HG03139 (cell line): Measurements from ENCODE around the gene RB1.
"Not testable (repeated sequence)": the region's sequence is repeated elsewhere in the genome, so short reads cannot be mapped to it uniquely, and the experiment has no call there.

Source experiments
- ATAC-seq: cut with Tn5 transposase; IDR thresholded peaks from one replicate; pipeline ENCODE4 v1.9.1; 2021; ENCODE audit not compliant: unreplicated experiment

RB1 gene

DNA sequence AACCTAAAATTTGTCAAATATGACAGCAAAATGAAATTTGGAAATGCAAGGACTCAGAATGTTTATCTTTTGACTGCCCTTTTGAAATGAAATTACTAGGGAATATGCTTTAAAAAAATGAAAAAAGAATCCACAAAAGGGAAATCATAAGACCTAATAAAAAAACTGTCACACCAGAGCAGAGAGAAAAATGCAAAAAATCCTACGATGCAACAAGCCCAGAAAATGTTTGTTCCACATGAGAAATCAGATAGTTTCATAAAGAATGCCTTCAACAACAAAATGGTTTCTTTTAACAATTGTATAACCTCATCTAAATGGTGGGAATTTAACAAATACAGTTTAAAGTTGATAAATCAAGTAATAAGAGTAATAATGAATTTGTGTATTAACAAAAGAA lies 101.4 kb downstream of the RB1 start:
- ATAC-seq: no peak

DNA sequence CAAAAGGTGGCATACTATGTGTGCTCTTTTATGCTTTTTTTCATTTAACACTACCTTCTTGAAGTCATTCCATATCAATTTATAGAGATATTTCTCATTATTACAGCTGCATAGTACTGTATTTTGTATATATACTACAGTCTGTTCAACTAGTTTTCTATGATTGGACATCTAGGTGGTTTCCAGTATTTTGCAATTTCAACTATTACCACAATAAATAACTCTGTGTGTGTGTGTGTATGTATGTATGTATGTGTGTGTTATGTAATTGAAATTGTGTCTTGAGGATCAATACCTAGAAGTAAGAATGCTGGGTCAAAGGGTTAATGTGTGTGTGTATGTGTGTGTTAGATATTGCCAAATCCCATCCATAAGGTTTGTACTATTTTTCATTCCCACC lies 102.3 kb downstream of the RB1 start:
- ATAC-seq: no peak

DNA sequence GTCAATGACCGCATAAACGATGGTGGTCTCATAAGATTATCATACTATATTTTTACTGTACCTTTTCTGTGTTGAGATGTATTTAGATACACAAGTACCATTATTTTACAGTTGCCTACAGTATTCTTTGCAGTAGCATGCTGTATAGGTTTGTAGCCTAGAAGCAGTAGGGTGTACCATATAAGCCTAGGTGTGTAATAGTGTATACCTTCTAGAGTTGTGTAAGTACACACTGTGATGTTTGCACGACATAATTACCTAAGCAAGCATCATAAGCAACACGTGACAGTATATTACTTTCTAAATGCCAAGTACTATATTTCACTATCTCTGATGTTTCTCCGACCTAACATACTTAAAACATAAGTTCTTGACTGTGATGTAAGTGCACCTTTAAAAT lies 106.6 kb downstream of the RB1 start:
- no peak for ATAC-seq

DNA sequence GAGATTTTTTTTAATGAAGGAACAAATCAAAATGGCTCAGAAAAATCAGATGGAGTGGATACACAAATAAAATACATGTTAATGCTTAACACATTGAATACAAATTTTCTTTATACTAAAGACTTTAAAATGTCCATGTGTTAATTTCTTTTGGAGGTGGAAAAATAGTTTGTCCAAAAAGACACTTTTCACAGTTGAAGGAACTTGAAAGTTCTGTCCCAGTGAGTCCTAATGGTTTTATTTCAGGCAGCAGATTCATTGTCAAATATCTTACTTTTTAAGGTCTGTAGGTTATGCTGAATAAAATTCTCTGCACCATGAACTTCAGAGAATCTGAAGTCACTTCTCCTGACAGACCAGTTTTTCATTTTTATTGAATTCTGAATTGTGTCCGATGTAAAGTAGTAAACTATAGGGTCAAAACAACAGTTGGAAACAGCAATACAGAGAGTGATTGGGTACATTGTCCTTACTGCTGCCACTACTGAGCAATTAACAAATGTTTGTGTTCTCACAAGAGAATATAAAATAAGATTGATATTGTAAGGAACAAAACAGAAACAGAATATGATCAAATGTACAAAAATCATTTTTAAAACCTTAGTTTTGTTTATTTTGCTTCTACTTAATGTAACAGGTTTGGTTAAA lies 107.7 kb downstream of the RB1 start:
- ATAC-seq: no peak

DNA sequence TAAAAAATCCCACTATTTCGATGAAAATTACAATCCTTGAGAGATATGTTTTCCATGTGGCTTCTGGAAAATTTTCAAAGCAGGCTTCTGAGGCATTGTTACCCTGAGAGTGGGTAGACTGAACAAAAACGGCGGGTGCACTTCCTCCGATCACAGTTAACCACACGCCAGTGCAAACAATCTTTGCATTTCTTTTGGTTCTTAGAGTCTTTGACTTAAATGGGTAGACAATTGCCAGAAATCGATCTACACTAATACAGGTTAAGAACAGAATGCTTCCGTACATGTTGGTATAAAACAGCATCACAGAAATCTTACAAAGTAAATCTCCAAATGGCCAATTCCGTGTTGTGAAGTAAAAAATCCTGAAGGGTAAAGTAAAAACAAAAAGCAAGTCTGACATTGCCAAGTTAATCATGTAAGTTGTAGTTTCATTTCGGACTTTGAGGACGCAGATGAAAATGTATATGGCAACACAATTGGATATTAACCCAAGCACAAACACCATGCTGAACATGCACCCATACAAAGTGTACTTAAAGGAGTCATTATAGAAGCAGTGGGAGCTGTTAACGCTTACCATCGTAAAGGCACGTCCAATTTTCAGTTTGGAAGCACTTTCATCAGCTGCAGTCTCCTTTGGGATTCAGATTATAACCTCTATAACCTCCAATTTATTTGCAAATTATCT lies 108.4 kb downstream of the RB1 start:
- ATAC-seq: no peak

DNA sequence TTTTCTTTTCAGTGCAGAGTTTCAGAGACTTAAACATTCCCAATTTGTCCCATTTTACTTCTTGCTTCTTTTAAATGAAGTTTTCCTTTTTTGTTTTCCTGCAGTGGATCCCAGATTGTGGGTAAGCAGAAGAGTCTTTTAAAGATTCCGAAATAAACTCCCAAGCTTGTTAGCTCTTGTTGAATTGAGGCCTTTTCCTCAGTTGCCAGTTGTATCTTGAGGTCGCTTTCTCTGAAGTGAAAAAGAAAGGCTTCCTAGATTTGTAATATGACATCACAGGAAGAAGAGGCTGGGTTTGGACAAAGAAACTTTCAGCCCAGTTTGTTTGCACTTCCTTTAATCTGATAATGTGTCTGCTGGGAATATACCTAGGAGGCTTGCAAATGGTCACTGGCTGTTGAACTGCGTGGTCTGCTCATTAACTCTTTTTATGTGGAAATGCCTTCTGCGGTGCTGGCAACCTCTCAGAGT lies 109.4 kb downstream of the RB1 start, which contains the start of gene LPAR6:
Gene LPAR6 (minus strand): TSS at position 233 of the 471 bp plus-strand sequence. CDS start 690 bp downstream, outside the sequence.
- ATAC-seq: no peak

DNA sequence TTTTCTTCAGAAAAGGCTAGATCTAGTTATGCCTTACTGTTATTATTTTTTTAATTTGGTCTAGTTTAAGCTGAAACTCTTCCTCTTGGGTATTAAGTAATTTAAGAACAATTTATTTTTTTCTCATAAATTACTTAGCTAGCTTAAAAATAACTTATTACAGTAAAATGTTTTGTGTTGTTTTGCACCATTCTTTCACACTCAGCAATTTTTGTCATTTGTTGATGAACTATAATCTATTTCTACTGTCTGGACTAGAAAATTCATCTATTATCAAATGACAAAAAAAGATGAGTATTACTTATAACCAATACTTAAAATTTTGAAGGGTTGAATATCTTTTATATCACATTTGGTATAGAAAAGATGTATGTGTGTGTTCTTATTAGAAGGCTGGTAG lies 111.0 kb downstream of the RB1 start:
- ATAC-seq: no peak

DNA sequence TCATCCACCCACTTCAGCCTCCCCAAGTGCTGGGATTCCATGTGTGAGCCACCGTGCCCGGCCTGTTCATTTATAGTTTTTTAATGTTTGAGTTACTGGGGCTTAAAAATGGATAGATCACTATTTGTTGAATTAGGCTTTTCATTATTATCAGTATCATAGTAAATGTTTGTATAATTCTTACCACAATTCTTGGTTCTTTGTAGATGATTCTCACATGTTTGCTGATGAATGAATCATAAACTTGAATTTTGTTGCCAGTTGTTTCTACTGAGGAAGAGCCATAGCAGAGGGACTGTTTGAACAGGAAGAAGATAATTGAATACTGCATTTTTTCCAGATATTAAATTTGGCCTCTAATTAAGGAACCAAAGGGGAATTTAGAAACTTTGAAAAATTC lies 112.0 kb downstream of the RB1 start:
- no peak for ATAC-seq

DNA sequence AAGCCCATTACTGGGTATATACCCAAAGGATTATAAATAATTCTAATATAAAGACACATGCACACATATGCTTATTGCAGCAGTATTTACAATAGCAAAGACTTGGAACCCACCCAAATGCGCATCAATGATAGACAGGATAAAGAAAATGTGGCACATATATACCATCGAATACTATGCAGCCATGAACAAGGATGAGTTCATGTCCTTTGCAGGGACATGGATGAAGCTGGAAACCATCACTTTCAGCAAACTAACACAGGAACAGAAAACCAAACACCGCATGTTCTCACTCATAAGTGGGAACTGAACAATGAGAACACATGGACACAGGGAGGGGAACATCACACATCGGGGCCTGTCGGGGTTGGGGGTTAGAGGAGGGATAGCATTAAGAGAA lies 118.5 kb downstream of the RB1 start:
- ATAC-seq: not testable (repeated sequence)

DNA sequence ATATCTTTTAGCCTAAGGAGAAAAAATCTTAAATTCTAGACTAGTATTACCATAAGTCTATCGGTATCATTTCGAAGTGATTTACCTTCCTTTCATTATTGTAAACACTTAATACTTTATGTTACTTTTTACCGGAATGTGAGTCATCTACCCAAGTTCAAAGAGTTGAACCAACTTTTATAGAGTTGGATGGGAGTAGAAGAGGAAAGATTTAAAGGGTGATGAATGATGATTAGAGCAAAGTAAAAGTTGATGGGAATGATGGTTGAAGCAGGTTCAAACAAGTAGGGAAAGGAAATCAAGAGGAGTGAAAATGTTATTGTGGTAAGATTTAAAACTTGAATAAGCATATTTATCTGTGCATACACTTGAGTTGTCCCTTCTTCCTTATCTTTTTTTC lies 120.7 kb downstream of the RB1 start:
- no peak for ATAC-seq

DNA sequence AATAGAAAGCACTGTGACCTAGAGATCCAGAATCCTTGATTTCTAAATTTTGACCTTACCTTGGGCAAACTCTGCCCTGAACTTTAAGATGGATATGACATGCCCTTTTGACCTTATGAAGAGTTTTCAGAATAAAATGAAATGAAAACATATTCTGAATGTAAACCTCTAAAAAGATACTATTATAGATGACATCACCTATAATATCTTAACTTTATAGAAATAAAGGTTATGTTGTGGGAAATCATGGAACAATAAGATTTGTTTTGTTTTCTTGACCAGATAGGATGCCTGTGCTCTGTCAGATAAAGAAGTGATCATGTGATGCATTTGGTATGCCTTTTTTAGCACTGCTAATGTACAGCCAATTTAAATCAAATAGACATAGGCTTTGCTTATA lies 122.5 kb downstream of the RB1 start:
- no peak for ATAC-seq

DNA sequence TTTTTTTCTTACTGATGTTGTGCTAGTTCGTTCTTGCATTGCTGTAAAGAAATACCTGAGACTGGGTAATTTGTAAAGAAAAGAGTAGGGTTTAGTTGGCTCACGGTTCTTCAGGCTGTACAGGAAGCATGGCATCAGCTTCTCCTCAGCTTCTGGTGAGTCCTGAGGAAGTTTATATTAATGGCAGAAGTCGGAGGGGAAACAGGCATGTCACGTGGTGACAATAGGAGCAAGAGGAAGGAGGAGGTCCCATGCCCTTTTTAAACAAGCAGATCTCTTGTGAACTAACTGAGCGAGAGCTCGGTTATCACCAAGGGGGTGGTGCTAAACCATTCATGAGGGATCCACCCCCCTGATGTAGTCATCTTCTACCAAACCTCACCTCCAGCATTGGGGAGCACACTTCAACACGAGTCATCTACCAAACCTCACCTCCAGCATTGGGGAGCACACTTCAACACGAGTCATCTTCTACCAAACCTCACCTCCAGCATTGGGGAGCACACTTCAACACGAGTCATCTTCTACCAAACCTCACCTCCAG lies 123.3 kb downstream of the RB1 start:
- ATAC-seq: not testable (repeated sequence)

DNA sequence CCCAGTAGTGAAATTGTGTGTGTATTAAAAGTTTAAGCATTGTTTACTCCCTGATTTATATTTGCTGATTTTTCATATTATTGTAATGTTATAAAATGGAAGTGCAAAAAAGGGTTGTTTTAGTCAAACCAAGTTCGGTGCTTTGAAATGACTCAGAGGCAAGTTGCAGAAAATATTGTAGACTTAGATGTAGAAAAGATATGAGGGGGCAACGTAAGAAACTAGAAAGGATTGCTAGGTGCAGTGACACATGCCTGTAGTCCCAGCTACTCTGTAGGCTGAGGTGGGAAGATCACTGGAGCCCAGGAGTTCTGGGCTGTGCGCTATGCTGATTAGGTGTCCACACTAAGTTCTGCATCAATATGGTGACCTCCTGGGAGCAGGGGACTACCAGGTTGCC lies 125.5 kb downstream of the RB1 start:
- no peak for ATAC-seq

DNA sequence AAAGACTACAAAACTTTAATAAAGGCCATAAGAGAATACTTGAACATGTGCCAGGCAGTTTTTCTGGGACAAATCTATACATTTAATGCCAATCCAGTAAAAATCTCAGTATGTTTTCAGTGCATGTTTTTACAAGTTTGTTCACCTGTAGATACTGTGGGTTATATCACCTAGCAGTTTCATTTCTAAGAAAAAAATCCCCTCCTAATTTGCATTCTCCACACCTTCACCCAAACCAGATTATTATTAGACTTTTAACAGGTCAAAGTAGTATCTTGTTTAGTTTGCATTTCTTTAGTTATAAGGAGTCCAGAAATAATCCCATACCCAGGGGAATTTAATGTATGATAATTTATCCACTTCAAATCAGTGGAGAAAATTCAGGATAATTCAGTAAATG lies 126.3 kb downstream of the RB1 start:
- ATAC-seq: no peak

DNA sequence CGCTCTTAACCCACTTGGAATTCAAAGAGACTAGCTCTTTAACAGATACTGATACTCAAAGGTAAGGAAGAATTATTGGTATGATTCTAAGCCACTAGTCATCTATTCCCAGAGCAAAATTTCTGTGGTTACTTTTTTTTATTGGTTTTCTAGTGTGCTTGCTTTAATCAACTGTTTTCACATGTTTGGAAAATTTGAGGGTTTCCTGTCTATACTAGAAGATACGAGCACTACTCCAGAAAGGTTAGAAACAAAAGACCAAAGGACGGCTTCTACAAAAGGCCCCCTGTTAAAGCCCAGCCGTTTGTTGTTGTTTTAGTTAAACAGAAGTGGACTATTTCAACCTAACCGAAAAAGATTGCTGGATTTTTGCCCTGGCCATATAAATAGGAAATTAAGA lies 127.9 kb downstream of the RB1 start:
- no peak for ATAC-seq

DNA sequence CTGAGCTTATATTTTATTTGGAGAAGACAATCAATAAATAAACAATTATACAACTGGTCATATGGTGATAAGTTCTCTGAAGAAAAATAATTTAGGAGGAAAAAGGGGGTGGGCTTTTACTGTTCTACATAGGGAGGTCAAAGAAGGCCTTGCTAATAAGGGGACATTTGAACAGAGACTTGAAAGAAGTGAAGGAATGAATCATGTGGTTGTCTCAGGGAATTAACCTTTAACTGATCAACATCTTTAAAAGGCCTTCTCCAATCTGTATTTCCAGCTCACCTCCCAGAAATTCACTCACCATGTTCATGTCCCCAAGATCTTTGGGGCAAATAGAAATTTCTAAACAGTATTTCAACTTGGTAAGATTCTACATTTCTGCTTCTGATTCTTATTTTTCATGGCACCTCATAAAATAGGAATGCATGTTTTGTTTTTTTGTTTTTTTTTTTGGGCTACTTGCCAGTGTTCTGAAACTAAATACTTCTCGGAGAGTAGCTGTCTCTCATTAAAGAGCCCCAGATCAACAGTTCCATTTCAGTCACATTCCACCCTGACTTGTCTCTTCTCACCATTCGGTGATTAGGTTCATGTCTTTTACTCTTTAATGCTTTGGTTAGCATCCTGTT lies 128.6 kb downstream of the RB1 start:
- no peak for ATAC-seq

DNA sequence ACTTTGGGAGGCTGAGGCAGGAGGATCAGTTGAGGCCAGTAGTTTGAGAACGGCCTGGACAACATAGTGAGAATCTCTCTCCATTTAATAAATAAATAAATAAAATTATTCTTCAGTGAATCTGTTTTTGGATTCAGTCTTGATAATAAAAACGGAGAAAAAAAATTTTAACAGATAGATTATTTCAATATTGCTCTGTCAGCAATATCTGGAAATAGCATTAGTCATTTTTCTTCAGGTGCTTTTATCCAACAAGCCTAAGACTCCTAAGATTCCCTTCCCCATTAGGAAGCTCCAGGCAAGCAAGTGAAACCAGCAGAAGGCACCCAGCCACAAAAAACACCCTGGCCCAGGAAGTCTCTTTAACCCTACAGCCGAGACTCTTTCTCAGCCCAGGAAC lies 130.6 kb downstream of the RB1 start:
- ATAC-seq: no peak

DNA sequence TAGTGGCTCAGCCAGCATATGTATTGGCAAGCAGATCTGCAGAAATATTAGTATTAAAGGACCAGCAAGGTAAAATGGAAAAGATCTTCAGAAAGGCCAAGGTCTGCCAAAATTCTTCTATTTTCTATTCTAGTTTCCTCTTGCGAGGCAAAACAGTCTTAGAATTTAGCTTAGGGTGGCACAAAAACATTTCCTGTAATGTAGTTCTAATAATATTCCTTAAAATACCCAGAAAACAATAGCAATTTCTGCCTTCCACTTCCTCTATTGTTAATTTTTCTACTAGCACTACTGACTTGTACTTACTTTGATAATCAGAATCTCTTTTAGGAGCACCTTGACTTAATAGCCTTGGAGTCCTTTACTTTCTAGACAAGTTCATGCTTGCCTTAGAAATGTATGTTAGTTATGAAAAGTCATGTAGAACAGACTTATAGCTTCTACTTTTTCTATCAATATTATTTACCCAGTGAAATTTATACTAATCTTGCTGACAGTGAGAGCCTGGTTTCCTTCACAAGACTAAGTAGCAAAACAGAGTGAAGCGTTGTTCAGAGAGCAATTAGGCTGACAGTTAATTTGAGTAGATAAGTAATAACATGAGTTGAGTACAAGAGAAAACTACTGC lies 133.2 kb downstream of the RB1 start:
- ATAC-seq: no peak

DNA sequence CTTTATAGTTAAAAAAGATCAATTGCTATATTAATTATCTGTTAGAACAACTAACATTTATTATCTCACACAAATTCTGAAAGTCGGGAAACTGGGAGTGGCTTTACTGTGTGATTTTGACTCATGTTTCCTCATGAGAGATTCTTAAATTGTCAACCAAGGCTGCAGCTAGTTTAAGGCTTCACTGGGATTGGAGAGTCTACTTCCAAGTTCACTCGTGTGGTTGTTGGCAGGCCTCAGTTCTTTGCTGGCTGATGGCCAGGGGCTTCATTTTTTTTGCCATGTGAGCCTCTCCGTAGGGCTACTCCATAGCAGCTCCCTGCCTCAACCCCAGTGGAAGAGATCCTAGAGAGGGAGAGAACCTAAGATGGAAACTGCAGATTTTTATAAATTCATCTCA lies 133.8 kb downstream of the RB1 start:
- no peak for ATAC-seq

DNA sequence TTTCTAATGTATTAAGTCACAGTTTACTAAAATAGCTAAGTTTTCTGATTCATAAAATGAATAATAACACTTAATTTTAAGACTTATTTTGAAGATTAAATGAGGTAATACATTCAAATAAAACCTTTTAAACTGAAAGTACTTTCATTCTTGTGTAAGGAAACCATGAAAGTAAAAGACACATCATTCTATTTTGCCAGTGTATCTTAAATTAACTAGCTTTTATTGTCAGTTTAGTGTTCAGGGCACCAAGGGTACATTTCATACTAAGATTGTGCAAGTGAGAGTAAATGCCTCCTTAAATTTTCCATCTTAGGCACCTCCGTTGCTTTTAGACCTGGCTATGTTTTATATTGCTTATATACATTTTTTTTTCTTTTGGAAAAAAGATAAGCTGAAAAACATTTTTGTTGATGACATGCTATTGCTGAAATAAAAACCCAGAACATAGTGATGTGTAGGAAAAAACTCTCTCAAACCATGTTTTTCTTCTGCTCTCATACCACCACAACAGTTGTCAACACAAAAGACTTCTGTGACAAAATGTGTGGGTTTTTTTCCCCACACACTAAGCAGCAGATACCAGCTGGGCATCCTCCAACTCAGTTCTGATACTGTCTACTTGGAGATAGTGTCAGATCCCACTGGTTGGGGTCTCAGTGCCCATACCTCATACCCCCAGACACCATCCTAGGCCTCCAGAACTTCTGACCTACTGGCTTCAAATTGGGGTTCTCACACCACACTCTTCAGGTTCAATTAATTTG lies 140.1 kb downstream of the RB1 start:
- ATAC-seq: no peak

DNA sequence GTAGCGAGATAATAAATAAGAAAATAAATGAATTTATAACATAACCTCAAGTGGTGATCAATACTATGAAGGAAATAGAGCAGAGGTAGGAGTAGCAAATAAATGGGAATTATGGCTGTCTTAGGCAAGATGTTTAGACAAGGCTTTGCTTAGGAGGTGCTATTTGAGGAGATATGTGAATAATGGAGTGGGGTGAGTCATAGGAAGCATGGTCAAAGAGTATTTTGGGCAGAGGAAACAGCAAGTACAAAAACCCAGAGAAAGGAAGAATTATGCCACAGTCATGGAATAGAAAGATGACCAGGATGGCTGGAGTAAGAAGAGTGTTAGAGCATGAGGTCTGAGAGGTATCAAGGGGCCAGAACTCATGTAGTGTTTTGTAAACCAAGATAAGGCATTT lies 142.9 kb downstream of the RB1 start:
- no peak for ATAC-seq
